Mucosa of descending colon (tissue), 3 donors: Measurements from ENCODE around the gene PDGFA. TPM values are rescaled to one million over a fixed set of nuclear protein-coding genes. Genes with fewer than 3 reads are reported as not detected.

Experiments used
- ATAC-seq: fragments of 200-7000 bp; cut with Tn5 transposase; one replicate; pipeline ENCODE4 v1.9.1; 2020; ENCODE audit warnings: mild to moderate bottlenecking, moderate library complexity
- DNase-seq, 3 donors: peaks; one replicate each; pipeline ENCODE4 v3.0.0-alpha.2; 2020
- H3K36me3 ChIP-seq: fragments of 200-600 bp; one replicate; pipeline ENCODE4 v1.8.0; 2021; ENCODE audit warnings: low read depth, mild to moderate bottlenecking
- H3K4me1 ChIP-seq: fragments of 200-600 bp; one replicate; pipeline ENCODE4 v1.8.0; 2021; ENCODE audit warnings: low read depth, mild to moderate bottlenecking
- H3K4me3 ChIP-seq: fragments of 200-600 bp; one replicate; pipeline ENCODE4 v1.8.0; 2021; ENCODE audit warnings: mild to moderate bottlenecking
- H3K9me3 ChIP-seq: fragments of 200-600 bp; one replicate; pipeline ENCODE4 v1.8.0; 2021; ENCODE audit warnings: mild to moderate bottlenecking
- CTCF ChIP-seq: fragments of 200-600 bp; IDR thresholded peaks from one replicate; pipeline ENCODE4 v1.8.0; 2022; ENCODE audit warnings: antibody characterized with exemption, mild to moderate bottlenecking
- intact Hi-C, 2 donors: fragments of 100-400 bp; cut with DNase I in 1 of 2; cut with micrococcal nuclease in 1 of 2; formaldehyde crosslinking; loops; one replicate each; pipeline versions ENCODE4 v1.11.0 to v1.11.1; 2022; cut with DNase I, micrococcal nuclease
- total RNA-seq, 3 donors: library from RNA; stranded (reverse); fragmentation: NEBNext Ultra II Directional in 2 of 3; extraction: Animal tissue kit (Norgen Biotek cat#: 25700) in 2 of 3; gene quantifications; one replicate each; pipeline versions ENCODE4 v1.2.1 to v1.2.4, GENCODE V29; 2021 to 2023
- donor health status: DM: no; HTN: no; CAD: no; lungs with moderate emphysema.
- donor health status: DM: no; HTN: no; CAD: no.
- donor health status: DM: no; HTN: yes; CAD: no.

The PDGFA gene
- total RNA-seq, 3 donors from 2014 or later, result 52.7 to 63.0 (median 57.5) TPM

DNA sequence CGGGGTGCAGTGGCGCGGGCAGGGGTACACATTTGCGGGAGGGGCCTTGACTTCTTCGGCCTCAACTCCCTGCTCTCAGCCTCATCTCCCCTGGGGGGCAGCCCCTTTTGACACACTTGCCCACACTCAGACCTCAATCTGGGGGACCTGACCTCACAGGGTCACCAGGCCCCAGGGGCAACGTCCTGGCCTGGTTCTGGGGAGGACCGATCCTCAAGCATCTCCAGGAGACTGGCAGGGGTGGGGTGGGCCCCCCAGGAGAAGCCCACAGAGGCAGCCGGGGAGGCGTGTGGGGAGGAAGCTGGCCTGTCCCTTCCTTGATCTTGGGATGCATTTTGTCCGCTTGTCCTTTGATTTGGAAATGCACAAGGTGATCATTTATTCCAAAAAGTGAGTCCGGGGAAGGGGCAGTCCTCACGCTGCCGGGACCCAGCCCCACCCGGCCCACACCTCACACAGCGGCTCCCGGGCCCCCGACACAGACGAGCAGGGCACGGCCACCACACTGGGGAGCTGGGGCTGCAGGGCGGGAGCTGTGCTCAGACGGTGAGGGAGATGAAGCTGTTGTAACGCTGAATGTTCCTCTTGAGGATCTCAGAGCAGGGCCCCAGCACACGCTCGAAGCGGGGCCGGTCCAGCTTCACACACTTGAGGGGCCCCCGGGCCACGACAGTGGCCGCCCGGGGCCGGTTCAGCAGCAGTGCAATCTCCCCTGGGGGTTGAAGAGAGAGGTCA lies 30.4 kb upstream of the PDGFA start:
- DNase-seq, result peak in 1 of 3 donors; percentile 28
- Histone ChIP-seq H3K4me3 (no peak overlapping the region), H3K36me3 (no peaks in the 10 kb centered on the region), H3K9me3 (no peaks in the 10 kb centered on the region), H3K4me1 (no peaks in the 10 kb centered on the region)
- ATAC-seq, result no peak
- no peak for TF ChIP-seq CTCF
- intact Hi-C loops, result no loop called here

DNA sequence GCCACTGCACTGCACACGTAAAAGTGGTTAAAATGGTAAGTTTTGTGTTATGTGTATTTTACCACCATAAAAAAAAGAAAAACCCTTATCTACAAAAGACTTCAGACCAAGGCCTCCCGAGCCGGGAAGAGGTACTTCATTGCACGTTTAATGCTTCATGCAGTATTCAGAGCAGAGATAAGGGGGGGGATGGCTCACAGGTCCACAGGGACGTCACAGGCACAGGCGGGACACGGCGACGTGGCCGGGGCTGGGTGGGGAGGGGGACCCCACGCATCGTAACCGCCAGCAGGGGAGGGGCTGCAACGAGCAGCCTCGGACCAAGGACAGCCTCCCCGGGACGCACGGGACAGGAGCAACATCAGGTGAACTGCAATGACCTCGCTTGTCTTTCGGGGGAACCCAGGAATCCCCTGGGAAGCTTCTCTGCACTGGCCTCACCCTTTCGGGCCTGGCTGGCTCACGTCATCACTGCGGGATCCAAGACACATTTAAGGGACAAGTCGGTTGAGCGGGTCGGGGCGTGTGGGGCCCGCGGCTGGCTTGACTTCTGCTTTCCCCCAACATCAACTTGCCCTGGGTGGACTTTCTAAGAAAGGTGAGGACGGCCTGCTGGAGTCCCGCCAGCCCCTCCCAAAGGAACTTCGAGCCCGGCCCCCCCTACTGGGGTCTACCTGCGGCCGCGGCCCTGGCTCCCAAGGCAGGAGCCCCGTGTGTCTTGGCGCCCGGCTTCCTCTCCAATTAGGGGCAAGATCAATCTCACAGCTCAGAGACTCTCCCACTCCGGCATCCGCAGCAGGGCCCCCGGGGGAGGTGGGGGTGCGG lies 29.6 kb upstream of the PDGFA start:
- TF ChIP-seq CTCF, result no peak
- no peak overlapping the region for H3K4me3 ChIP-seq
- intact Hi-C loops, result no loop called here
- ATAC-seq, result no peak
- DNase-seq, result peak in 1 of 3 donors; percentile 44
- H3K36me3 ChIP-seq, result no peaks in the 10 kb centered on the region
- H3K9me3 ChIP-seq, result no peaks in the 10 kb centered on the region
- H3K4me1 ChIP-seq, result no peaks in the 10 kb centered on the region

DNA sequence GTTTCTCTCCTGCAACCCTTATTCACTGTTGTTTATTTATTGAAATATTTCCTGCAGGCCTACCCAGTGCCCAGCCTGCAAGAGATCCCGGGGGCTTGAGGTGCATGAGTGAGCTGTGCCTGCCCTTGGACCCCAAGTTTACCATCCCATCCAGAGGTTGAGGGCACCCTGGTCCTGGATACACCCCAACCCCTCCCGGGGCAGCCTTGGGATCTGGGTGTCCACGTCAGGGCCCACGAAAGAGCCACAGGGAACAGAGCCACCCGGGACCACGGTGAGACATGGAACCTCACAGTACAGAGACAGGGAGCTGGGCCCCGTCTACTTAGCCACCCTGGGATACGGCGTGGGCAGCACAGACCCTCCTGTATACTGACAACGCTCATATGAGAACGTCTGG lies 28.8 kb upstream of the PDGFA start:
- peak in 1 of 3 donors; percentile 18 for DNase-seq
- intact Hi-C loops, result no loop called here
- H3K9me3 ChIP-seq, result no peaks in the 10 kb centered on the region

DNA sequence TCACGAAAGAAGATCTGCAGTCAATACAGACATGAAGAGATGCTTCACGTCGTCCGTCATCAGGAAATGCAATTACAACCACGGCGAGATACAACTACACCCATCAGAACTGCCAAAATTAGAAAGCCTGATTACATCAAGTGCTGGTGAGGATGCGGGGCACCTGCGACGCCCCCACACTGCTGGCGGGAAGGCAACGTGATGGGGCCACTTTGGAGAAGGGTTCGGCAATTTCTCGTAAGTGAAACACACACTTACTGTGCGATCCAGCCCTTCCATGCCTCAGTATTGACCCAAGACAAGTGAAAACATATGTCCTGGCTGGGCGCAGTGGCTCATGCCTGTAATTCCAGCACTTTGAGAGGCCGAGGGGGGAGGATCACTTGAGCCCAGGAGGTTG lies 25.8 kb upstream of the PDGFA start:
- Histone ChIP-seq H3K36me3 (no peaks in the 10 kb centered on the region), H3K9me3 (no peaks in the 10 kb centered on the region), H3K4me1 (no peaks in the 10 kb centered on the region), H3K4me3 (no peak overlapping the region)
- DNase-seq (peak in 2 of 3 donors; percentile 7 to 22), ATAC-seq (no peak)
- no peak for TF ChIP-seq CTCF
- intact Hi-C loops, result no loop called here

More for the DNA sequence above, 28.8 kb upstream of the PDGFA start:
- Histone ChIP-seq H3K36me3 (no peaks in the 10 kb centered on the region), H3K4me3 (no peak overlapping the region), H3K4me1 (no peaks in the 10 kb centered on the region)
- no peak for ATAC-seq
- TF ChIP-seq CTCF, result no peak

DNA sequence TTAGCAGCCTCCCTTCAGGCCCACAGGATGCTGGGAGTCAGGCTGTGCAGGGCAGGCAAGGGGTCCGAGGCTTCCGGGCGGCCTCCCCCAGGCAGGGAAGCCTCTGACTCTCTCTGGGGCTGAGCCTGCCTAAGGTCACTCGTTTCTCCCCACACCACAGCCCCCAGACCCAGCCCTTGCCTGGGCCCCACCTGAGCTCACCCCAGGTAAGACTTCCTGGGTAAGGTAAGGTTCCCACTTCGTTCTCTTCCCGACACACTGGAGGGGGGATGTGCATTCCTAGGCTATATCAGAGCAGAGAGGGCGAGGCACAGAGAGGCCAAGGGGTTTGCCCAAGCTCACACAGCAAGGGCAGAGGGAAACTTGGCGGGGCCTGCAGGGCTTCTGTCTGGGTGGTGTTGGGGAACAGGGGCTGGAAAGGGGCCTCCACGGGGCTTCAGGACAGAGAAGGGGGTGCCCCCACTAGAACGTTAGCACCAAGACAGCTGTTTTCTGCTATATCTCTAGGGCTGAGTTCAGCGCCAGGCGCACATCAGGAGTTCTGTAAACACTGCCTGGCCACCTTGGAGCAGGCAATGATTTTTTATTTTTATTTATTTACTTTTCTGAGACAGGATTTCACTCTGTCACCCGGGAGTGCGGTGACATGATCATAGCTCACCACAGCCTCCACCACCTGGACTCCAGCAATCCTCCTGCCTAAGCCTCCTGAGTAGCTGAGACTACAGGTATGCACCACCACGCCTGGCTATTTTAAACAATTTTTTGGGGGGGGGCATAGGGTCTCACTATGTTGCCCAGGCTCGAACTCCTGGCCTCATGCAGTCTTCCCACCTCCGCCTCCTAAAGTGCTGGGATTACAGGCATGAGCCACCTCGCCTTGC lies 24.9 kb upstream of the PDGFA start:
- H3K4me3 ChIP-seq, result no peak overlapping the region
- no peak for TF ChIP-seq CTCF
- H3K4me1 ChIP-seq, result peaks cover 4% of the 10 kb centered on the region
- DNase-seq (peak in 2 of 3 donors; percentile 22 to 36), ATAC-seq (no peak)
- H3K36me3 ChIP-seq, result no peaks in the 10 kb centered on the region
- intact Hi-C loops, result no loop called here
- no peaks in the 10 kb centered on the region for H3K9me3 ChIP-seq
